ENCODE measurements around the gene DDX17.

GRCh38 chr22:38456841-38457699 lies 49.0 kb downstream of the DDX17 start:
- TF ChIP-seq CTCF (IDR thresholded peaks at IDR 0.05 in 2 of 3, conservative IDR thresholded peaks at IDR 0.05 in 1 of 3; ENCODE audit: borderline replicate concordance in 1 of 3, insufficient read depth in 1 of 3, low read depth in 2 of 3, low read length in 2 of 3) (no peak), RAD21 (IDR thresholded peaks at IDR 0.05; ENCODE audit: low read depth) (no peak), ATF3 (IDR thresholded peaks at IDR 0.05) (no peak), POLR2A (IDR thresholded peaks at IDR 0.05; ENCODE audit: borderline replicate concordance, extremely low read depth, insufficient read depth, insufficient read length) (no peak), EZH2 (IDR thresholded peaks at IDR 0.05) (no peak), ZFX (IDR thresholded peaks at IDR 0.05) (no peak), POLR2AphosphoS5 (IDR thresholded peaks at IDR 0.05; ENCODE audit: low read depth, low read length) (no peak), ELF1 (IDR thresholded peaks at IDR 0.05; ENCODE audit: borderline replicate concordance, low read depth) (no peak), EZH2phosphoT487 (IDR thresholded peaks at IDR 0.05; ENCODE audit: borderline replicate concordance) (no peak), ZNF274 (IDR thresholded peaks at IDR 0.05; ENCODE audit: low read depth, low read length) (no peak), SP1 (IDR thresholded peaks at IDR 0.05; ENCODE audit: low read depth) (no peak), CEBPB (IDR thresholded peaks at IDR 0.05; ENCODE audit: low read depth) (no peak), JUND (IDR thresholded peaks at IDR 0.05) (no peak)

All from HCT116 (cell line).